H1 (cell line): ENCODE results near the gene SHISA9. TPM values are rescaled to one million over a fixed set of nuclear protein-coding genes. Genes with fewer than 3 reads are reported as not detected.

Source experiments
- CTCF ChIA-PET: fragments of 300-600 bp; sonication (Branson Sonifier 250); formaldehyde crosslinking; loops from one replicate; lab custom pipeline; 2021; ENCODE audit not compliant: partially characterized antibody; lab: Charles Lee
- POLR2A ChIA-PET: fragments of 300-600 bp; sonication (Branson Sonifier 250); formaldehyde crosslinking; loops from one replicate; lab custom pipeline; 2021; ENCODE audit warnings: inconsistent platforms; ENCODE audit not compliant: partially characterized antibody; lab: Charles Lee
- DNase-seq, 2 experiments: peaks; one replicate each; pipeline versions ENCODE4 v3.0.0 to v3.0.0-alpha.2; 2010 to 2022; ENCODE audit warnings: low spot score in 2 of 2, low read depth in 1 of 2, mixed read lengths in 1 of 2
- FAIRE-seq: peaks from 2 replicates; lab custom pipeline; 2011; peaks lifted over from hg19 to GRCh38; lab: Jason Lieb, UNC
- H2AFZ ChIP-seq: 2 replicates; pipeline ENCODE4 v1.8.1; 2012; ENCODE audit warnings: low read length, inconsistent platforms
- H2AK5ac ChIP-seq: 2 replicates; pipeline ENCODE4 v1.6.1; 2013; ENCODE audit warnings: low read depth, low read length
- H2BK120ac ChIP-seq: replicated peaks from 2 replicates; pipeline ENCODE3; 2013; ENCODE audit warnings: low read depth, low read length, inconsistent platforms
- H2BK12ac ChIP-seq: 2 replicates; pipeline ENCODE4 v1.6.1; 2013; ENCODE audit warnings: low read depth, low read length
- H2BK15ac ChIP-seq: 2 replicates; pipeline ENCODE4 v1.6.1; 2013; ENCODE audit warnings: low read length
- H2BK20ac ChIP-seq: 2 replicates; pipeline ENCODE4 v1.6.1; 2013; ENCODE audit warnings: low read length
- H2BK5ac ChIP-seq: 2 replicates; pipeline ENCODE4 v1.6.1; 2013; ENCODE audit warnings: low read depth, low read length
- H3K14ac ChIP-seq: 2 replicates; pipeline ENCODE4 v1.6.1; 2013; ENCODE audit warnings: inconsistent platforms; ENCODE audit not compliant: insufficient read length
- H3K18ac ChIP-seq: 2 replicates; pipeline ENCODE4 v1.6.1; 2013; ENCODE audit warnings: low read length; ENCODE audit errors: extremely low read depth
- H3K23ac ChIP-seq: 2 replicates; pipeline ENCODE4 v1.6.1; 2013; ENCODE audit warnings: inconsistent platforms; ENCODE audit not compliant: insufficient read length
- H3K23me2 ChIP-seq: 2 replicates; pipeline ENCODE4 v1.6.1; 2013; ENCODE audit warnings: low read depth, low read length
- H3K27ac ChIP-seq: 2 replicates; pipeline ENCODE4 v1.6.1; 2011; ENCODE audit warnings: low read depth, low read length, inconsistent platforms
- H3K27me3 ChIP-seq, 4 experiments: replicated peaks in 1 of 4; 1 replicate in 1 of 4; 2 replicates in 3 of 4; pipeline versions ENCODE4 v1.6.1 to v1.8.1; 2011 to 2013; ENCODE audit warnings: low read length in 3 of 4, mild to moderate bottlenecking in 3 of 4, inconsistent platforms in 2 of 4, mixed read lengths in 2 of 4, moderate library complexity in 1 of 4; ENCODE audit not compliant: control insufficient read depth in 3 of 4, insufficient read depth in 3 of 4; ENCODE audit errors: extremely low read depth in 1 of 4
- H3K36me3 ChIP-seq, 4 experiments: 2 replicates each; pipeline versions ENCODE4 v1.6.1 to v1.8.1; 2011 to 2013; ENCODE audit warnings: mild to moderate bottlenecking in 4 of 4, low read length in 3 of 4, moderate library complexity in 2 of 4, control low read depth in 1 of 4, inconsistent platforms in 1 of 4; ENCODE audit not compliant: insufficient read depth in 4 of 4, control insufficient read depth in 2 of 4
- H3K4ac ChIP-seq: replicated peaks from 2 replicates; pipeline ENCODE3; 2013; ENCODE audit warnings: low read length, low read depth, mixed read lengths, inconsistent platforms; ENCODE audit not compliant: insufficient read length
- H3K4me1 ChIP-seq, 4 experiments: replicated peaks in 1 of 4; 1 replicate in 1 of 4; 2 replicates in 3 of 4; pipeline versions ENCODE4 v1.6.1 to v1.8.1; 2011 to 2013; ENCODE audit warnings: low read length in 3 of 4, inconsistent platforms in 2 of 4, mixed read lengths in 1 of 4; ENCODE audit not compliant: insufficient read depth in 4 of 4, control insufficient read depth in 3 of 4
- H3K4me2 ChIP-seq, 2 experiments: 2 replicates each; pipeline versions ENCODE4 v1.6.1 to v1.8.1; 2011 to 2013; ENCODE audit warnings: low read depth in 2 of 2, low read length in 2 of 2, control low read depth in 1 of 2, inconsistent platforms in 1 of 2, mild to moderate bottlenecking in 1 of 2; ENCODE audit not compliant: insufficient read depth in 1 of 2
- H3K4me3 ChIP-seq, 4 experiments: fragments of 200-600, 300-600 bp in 1 of 4; sonication (generic), shearing (Covaris generic), sonication (Bioruptor Twin) in 1 of 4; 2 replicates each; pipeline versions ENCODE4 v1.5.1 to v1.8.1; 2011 to 2016; ENCODE audit warnings: low read length in 4 of 4, low read depth in 3 of 4, control low read depth in 2 of 4, inconsistent platforms in 2 of 4, mild to moderate bottlenecking in 2 of 4, mixed read lengths in 1 of 4, moderate library complexity in 1 of 4; ENCODE audit not compliant: insufficient read depth in 2 of 4; ENCODE audit errors: extremely low read depth in 1 of 4
- H3K56ac ChIP-seq: replicated peaks from 2 replicates; pipeline ENCODE3; 2013; ENCODE audit warnings: low read depth, mild to moderate bottlenecking, mixed read lengths, low read length, inconsistent platforms; ENCODE audit not compliant: insufficient read length
- H3K79me1 ChIP-seq: 2 replicates; pipeline ENCODE4 v1.6.1; 2013; ENCODE audit warnings: low read depth, low read length, control low read depth
- H3K79me2 ChIP-seq, 2 experiments: 2 replicates each; pipeline versions ENCODE4 v1.6.1 to v1.8.1; 2012 to 2013; ENCODE audit warnings: low read length in 2 of 2, mild to moderate bottlenecking in 2 of 2, inconsistent platforms in 1 of 2; ENCODE audit not compliant: insufficient read depth in 2 of 2, control insufficient read depth in 1 of 2
- H3K9ac ChIP-seq, 4 experiments: replicated peaks in 1 of 4; 1 replicate in 1 of 4; 2 replicates in 3 of 4; pipeline versions ENCODE4 v1.6.1 to v1.8.1; 2011 to 2013; ENCODE audit warnings: low read depth in 3 of 4, low read length in 3 of 4, control low read depth in 2 of 4, mild to moderate bottlenecking in 2 of 4, moderate library complexity in 2 of 4, inconsistent platforms in 1 of 4; ENCODE audit errors: extremely low read depth in 1 of 4
- H3K9me3 ChIP-seq, 2 experiments: 2 replicates each; pipeline versions ENCODE4 v1.6.1 to v1.8.1; 2012 to 2013; ENCODE audit warnings: mild to moderate bottlenecking in 2 of 2, moderate library complexity in 2 of 2, control low read depth in 1 of 2, inconsistent platforms in 1 of 2, low read depth in 1 of 2, low read length in 1 of 2, mixed read lengths in 1 of 2; ENCODE audit not compliant: insufficient read depth in 2 of 2
- H4K20me1 ChIP-seq, 2 experiments: replicated peaks in 1 of 2; 2 replicates each; pipeline versions ENCODE3 to v1.8.1; 2011 to 2013; ENCODE audit warnings: inconsistent platforms in 2 of 2, low read length in 2 of 2, mild to moderate bottlenecking in 1 of 2; ENCODE audit not compliant: insufficient read depth in 2 of 2, control insufficient read depth in 1 of 2
- H4K5ac ChIP-seq: 2 replicates; pipeline ENCODE4 v1.6.1; 2013; ENCODE audit warnings: low read length, low read depth, mixed read lengths, inconsistent platforms; ENCODE audit not compliant: insufficient read length
- H4K8ac ChIP-seq: 2 replicates; pipeline ENCODE4 v1.8.0; 2013; ENCODE audit warnings: mild to moderate bottlenecking, moderate library complexity, low read length, inconsistent platforms; ENCODE audit not compliant: insufficient read depth; ENCODE audit errors: extremely low read depth
- H4K91ac ChIP-seq: replicated peaks from 2 replicates; pipeline ENCODE3; 2013; ENCODE audit warnings: low read length, mixed read lengths, inconsistent platforms; ENCODE audit not compliant: insufficient read length
- CTCF ChIP-seq, 3 experiments: IDR thresholded peaks; 1 replicate in 2 of 3; 2 replicates in 1 of 3; pipeline versions ENCODE4 v1.5.1 to v1.6.1; 2011; ENCODE audit warnings: low read length in 3 of 3, mild to moderate bottlenecking in 3 of 3, inconsistent platforms in 2 of 3, low read depth in 1 of 3, moderate library complexity in 1 of 3; ENCODE audit not compliant: insufficient read depth in 1 of 3; ENCODE audit errors: control extremely low read depth in 1 of 3
- EGR1 ChIP-seq: IDR thresholded peaks from 2 replicates; pipeline ENCODE4 v1.6.1; 2011; ENCODE audit warnings: low read depth, low read length, borderline replicate concordance
- RAD21 ChIP-seq, 2 experiments: IDR thresholded peaks in 1 of 2; conservative IDR thresholded peaks in 1 of 2; 2 replicates each; pipeline ENCODE4 v1.6.1; 2011; ENCODE audit warnings: low read depth in 2 of 2, low read length in 2 of 2, improper control_type of control experiment in 1 of 2, inconsistent platforms in 1 of 2, mild to moderate bottlenecking in 1 of 2, moderate library complexity in 1 of 2
- RBBP5 ChIP-seq: IDR thresholded peaks from 2 replicates; pipeline ENCODE4 v1.7.1; 2012; ENCODE audit warnings: low read depth, mild to moderate bottlenecking, inconsistent platforms, low read length, moderate library complexity, borderline replicate concordance
- SUZ12 ChIP-seq: fragments of 200-600 bp; sonication (generic); IDR thresholded peaks from 2 replicates; pipeline ENCODE4 v1.6.1; 2012; ENCODE audit warnings: mild to moderate bottlenecking, inconsistent platforms, low read length, moderate library complexity, mixed read lengths
- TCF12 ChIP-seq: IDR thresholded peaks from 2 replicates; pipeline ENCODE4 v1.6.1; 2011; ENCODE audit warnings: low read depth, mild to moderate bottlenecking, low read length
- ZNF274 ChIP-seq: IDR thresholded peaks from 2 replicates; pipeline ENCODE4 v1.7.0; 2012; ENCODE audit warnings: low read length, borderline replicate concordance; ENCODE audit errors: extremely low read depth
- WGBS, 2 experiments: shearing (Covaris generic) in 1 of 2; methylation state at CpG; one replicate each; pipeline versions ENCODE4 v1.1.6 to v1.1.7; 2013 to 2015; ENCODE audit warnings: low lambda C conversion rate in 2 of 2, mixed read lengths in 2 of 2, inconsistent platforms in 1 of 2, low coverage in 1 of 2, missing lambda C conversion rate in 1 of 2; ENCODE audit not compliant: insufficient replicate concordance in 2 of 2, insufficient coverage in 1 of 2, insufficient read length in 1 of 2; ENCODE audit errors: extremely low coverage in 1 of 2, missing lambda C conversion rate in 1 of 2; 5-methylcytosine and 5-hydroxymethylcytosine counted together
- polyA plus RNA-seq, 7 experiments: library from polyadenylated mRNA; depleted of rRNA in 3 of 7; stranded (reverse) in 5 of 7; unstranded in 2 of 7; fragments of >200 nt in 5 of 7; fragments of 200-250 nt in 2 of 7; gene quantifications; 1 replicate in 5 of 7; 2 replicates in 1 of 7; 4 replicates in 1 of 7; pipeline versions ENCODE4 v1.2.1 to v1.2.3, GENCODE V29; 2011 to 2013; ENCODE audit warnings: missing spikeins in 2 of 7, mixed read lengths in 2 of 7
- total RNA-seq: library from RNA; stranded (reverse); fragmentation: NEBNext Ultra II Directional; extraction: Animal tissue kit (Norgen Biotek cat#: 25700); gene quantifications from 2 replicates; pipeline ENCODE4 v1.2.1, GENCODE V29; 2021

Gene SHISA9
- total and polyA plus RNA-seq, 2 of the 8 experiments (the other 6 are each of a cell fraction or from before 2014, with no cell fraction given) = 25.6 to 39.8 TPM

- no peaks in the 10 kb centered on the region for H4K20me1 ChIP-seq
- ChIA-PET CTCF (interaction anchor here (0.6 to 0.8 kb wide), 2 partner anchors 18 to 543 kb away, joined by 3 read pairs; no protein-coding TSS in a partner anchor), POLR2A (no interaction called here)
- no peak for FAIRE-seq
- no peak overlapping the region for H3K56ac ChIP-seq
- peaks cover 1% of the 10 kb centered on the region; the same call in 1 of the 2 replicates for H3K23me2 ChIP-seq
- DNase-seq = no peak
- no peak overlapping the region for H3K4me2 ChIP-seq
- H3K4me3 ChIP-seq = no peak overlapping the region
- no peak overlapping the region for H3K23ac ChIP-seq
- no peak overlapping the region for H2AFZ ChIP-seq
- H3K9ac ChIP-seq = no peak overlapping the region
- H3K14ac ChIP-seq = no peak overlapping the region
- no peaks in the 10 kb centered on the region for H3K79me1 ChIP-seq
- no peak overlapping the region for H4K8ac ChIP-seq
- H3K27me3 ChIP-seq = no peaks in the 10 kb centered on the region
- no peak overlapping the region for H3K27ac ChIP-seq
- 92% methylated on average over 1 of the region's 1 CpG; no CpG with 5 or more reads in 1 of the 2 experiments for WGBS, 2 experiments
- TF ChIP-seq EGR1 (no peak), ZNF274 (no peak), CTCF (IDR thresholded peaks at IDR 0.05; ENCODE audit: control extremely low read depth in 1 of 3, insufficient read depth in 1 of 3, low read depth in 1 of 3, low read length in 3 of 3) (no peak), RAD21 (IDR thresholded peaks at IDR 0.05 in 1 of 2, conservative IDR thresholded peaks at IDR 0.05 in 1 of 2; ENCODE audit: low read depth in 2 of 2, low read length in 2 of 2) (no peak), TCF12 (no peak), SUZ12 (no peak), RBBP5 (no peak)
- no peak overlapping the region for H2BK12ac ChIP-seq
- H4K91ac ChIP-seq = no peak overlapping the region
- no peak overlapping the region for H2AK5ac ChIP-seq
- H3K79me2 ChIP-seq = no peaks in the 10 kb centered on the region
- no peak overlapping the region for H3K18ac ChIP-seq
- no peak overlapping the region for H4K5ac ChIP-seq
- H3K4me1 ChIP-seq = no peaks in the 10 kb centered on the region
- no peak overlapping the region for H2BK5ac ChIP-seq
- H3K4ac ChIP-seq = no peak overlapping the region
- H2BK120ac ChIP-seq = no peak overlapping the region
- no peak overlapping the region for H2BK20ac ChIP-seq
- H3K9me3 ChIP-seq = no peaks in the 10 kb centered on the region
- H3K36me3 ChIP-seq = no peaks in the 10 kb centered on the region
- H2BK15ac ChIP-seq = no peak overlapping the region
These were observed 368.0 kb downstream of the SHISA9 start for GRCh38 chr16:13269359-13269758.
